Measurements from ENCODE around the gene ZAP70. TPM values are rescaled to one million over a fixed set of nuclear protein-coding genes. Genes with fewer than 3 reads are reported as not detected.

The ZAP70 gene
- total RNA-seq, 1 donor from 2014 or later: 10.2 TPM

DNA sequence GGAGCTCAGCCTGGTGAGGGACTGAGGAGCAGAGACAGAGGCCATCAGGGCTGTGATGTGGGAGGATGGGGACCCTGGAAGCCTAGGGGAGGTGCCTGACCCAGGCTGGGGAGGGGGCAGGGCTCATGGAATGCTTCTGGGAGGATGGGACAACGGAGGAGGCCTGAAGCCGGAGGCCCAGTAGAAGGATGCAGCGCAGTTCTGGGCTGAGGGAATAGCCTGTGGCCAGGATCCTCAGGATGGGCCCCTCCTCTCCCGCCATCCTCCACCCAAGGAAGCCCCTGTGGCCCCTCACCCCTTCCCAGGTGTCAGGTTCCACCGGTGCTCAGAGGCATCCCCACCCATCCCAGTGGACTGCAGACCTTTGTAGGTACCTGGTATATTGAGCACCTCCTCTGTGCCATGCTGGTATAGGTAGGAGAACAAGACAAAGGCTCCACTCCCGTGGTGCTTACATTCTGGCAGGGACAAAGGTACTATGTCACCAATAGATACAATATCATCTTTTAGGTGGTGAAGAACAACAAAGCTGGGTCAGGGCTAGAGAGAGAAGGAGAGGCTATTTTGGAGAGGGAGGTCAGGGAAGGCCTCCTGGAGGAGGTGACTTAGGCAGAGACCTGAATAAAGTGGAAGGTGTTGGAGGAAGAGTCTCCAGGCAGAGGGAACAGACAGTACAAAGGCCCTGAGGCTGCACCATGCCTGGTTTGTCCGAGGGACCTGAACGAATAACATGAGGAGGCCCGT is 2.7 kb downstream of the ZAP70 start:
- ATAC-seq (no peak), DNase-seq (peak; percentile 49)
- Histone ChIP-seq H3K4me3 (no peak overlapping the region), H3K27me3 (no peaks in the 10 kb centered on the region), H3K27ac (no peak overlapping the region), H3K4me1 (no peaks in the 10 kb centered on the region), H3K9me3 (no peaks in the 10 kb centered on the region), H3K36me3 (no peaks in the 10 kb centered on the region)
- intact Hi-C loops (cut with DNase I): no loop called here
- no peak for TF ChIP-seq CTCF (IDR thresholded peaks at IDR 0.05)

GRCh38 chr2:97716695-97717612 is 3.6 kb downstream of the ZAP70 start:
- Histone ChIP-seq H3K9me3 (no peaks in the 10 kb centered on the region), H3K27me3 (no peaks in the 10 kb centered on the region), H3K36me3 (no peaks in the 10 kb centered on the region), H3K4me1 (no peaks in the 10 kb centered on the region), H3K4me3 (no peak overlapping the region), H3K27ac (no peak overlapping the region)
- intact Hi-C loops (cut with DNase I): no loop called here
- no peak for ATAC-seq
- DNase-seq: peak; percentile 52
- TF ChIP-seq CTCF (IDR thresholded peaks at IDR 0.05): no peak

DNA sequence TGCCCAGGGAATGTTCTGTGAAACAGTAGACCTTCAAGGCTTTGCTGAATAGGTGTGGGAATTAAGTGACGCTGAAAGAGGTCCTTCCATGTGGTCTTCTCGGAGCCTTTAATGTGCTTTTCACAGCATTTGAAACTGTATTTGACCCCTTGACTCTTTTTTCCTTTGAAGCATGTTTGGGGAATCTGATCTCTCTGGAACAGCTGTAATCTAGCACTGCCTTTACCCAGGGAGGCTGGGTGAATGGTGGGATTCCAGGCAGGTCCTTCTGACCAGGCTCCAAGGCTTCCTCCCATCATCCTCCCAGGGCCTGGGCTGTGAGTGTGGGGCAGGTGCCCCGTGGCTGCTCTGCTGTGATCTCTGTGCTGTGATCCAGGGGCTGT is 4.2 kb downstream of the ZAP70 start:
- Histone ChIP-seq H3K27me3 (no peaks in the 10 kb centered on the region), H3K4me3 (no peak overlapping the region), H3K27ac (no peak overlapping the region), H3K36me3 (no peaks in the 10 kb centered on the region), H3K4me1 (no peaks in the 10 kb centered on the region), H3K9me3 (no peaks in the 10 kb centered on the region)
- DNase-seq (no peak), ATAC-seq (no peak)
- no peak for TF ChIP-seq CTCF (IDR thresholded peaks at IDR 0.05)
- intact Hi-C loops (cut with DNase I): no loop called here

DNA sequence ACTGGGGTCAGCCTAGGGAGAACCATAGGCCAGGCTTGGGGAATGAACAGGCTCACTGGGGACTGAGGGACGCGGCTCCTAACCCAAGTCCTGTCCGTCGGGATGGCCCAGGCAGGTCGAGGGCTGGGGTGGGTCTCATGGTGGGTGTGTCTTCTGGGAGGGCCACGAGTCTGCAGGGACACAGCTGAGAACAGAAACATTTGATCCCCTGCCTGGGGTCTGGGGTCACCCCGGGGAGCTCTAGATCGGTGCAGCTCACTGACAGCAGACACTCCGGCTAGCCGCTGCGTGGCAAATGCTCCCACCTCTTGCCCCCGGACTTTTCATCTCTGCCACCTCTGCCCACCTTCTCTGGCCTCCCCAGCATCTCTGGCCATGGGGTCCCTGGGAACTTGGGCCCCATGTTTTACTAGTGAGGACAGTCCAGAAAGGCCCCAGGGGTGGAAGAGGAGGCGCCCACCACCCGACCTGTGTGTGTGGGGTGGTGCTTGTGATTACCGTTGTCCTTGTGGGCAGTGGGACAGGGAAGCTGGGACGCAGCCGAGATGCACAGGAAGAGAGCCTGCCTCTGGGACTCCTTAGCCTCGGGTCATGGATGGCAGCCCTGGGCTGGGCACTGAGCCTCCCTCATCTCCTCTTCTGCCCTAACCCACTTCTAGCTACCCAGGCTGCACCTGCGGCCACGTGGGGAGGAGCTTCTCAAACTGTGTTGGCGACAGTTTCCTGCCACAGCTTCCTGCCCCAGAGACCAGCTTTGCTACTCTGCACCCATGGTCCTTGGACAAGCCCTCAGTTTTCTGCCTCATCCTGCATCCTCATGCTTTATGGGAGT is 4.9 kb downstream of the ZAP70 start:
- ATAC-seq: peak; percentile 28
- H3K4me3 ChIP-seq: no peak overlapping the region
- no peak overlapping the region for H3K27ac ChIP-seq

More for the DNA sequence above, 4.9 kb downstream of the ZAP70 start:
- no peak for TF ChIP-seq CTCF (IDR thresholded peaks at IDR 0.05)
- Histone ChIP-seq H3K4me1 (no peaks in the 10 kb centered on the region), H3K27me3 (no peaks in the 10 kb centered on the region), H3K9me3 (no peaks in the 10 kb centered on the region), H3K36me3 (no peaks in the 10 kb centered on the region)
- DNase-seq: peak; percentile 56
- intact Hi-C loops (cut with DNase I): no loop called here

Measured in upper lobe of right lung (tissue), 1 donor.